HCT116 (cell line): ENCODE results near the gene PRMT9.

ENCODE experiments used
- EZH2 ChIP-seq: fragments of 200-600 bp; sonication (generic); IDR thresholded peaks from 2 replicates; pipeline ENCODE4 v1.6.1; 2017; ENCODE audit warnings: antibody characterized with exemption, mixed run types
- EZH2phosphoT487 ChIP-seq: fragments of 200-600 bp; IDR thresholded peaks from 2 replicates; pipeline ENCODE4 v1.6.1; 2018; ENCODE audit warnings: antibody characterized with exemption, borderline replicate concordance
- POLR2A ChIP-seq: IDR thresholded peaks from 2 replicates; pipeline ENCODE4 v1.7.0; 2011; ENCODE audit warnings: borderline replicate concordance; ENCODE audit not compliant: insufficient read depth, insufficient read length; ENCODE audit errors: extremely low read depth
- POLR2AphosphoS5 ChIP-seq: IDR thresholded peaks from 2 replicates; pipeline ENCODE4 v1.6.1; 2011; ENCODE audit warnings: mild to moderate bottlenecking, low read depth, low read length, moderate library complexity
- SIN3A ChIP-seq: IDR thresholded peaks from 2 replicates; pipeline ENCODE4 v1.6.1; 2012; ENCODE audit warnings: low read depth
- SP1 ChIP-seq: IDR thresholded peaks from 2 replicates; pipeline ENCODE4 v1.6.1; 2012; ENCODE audit warnings: low read depth
- YY1 ChIP-seq: IDR thresholded peaks from 2 replicates; pipeline ENCODE4 v1.6.1; 2011; ENCODE audit warnings: low read length, low read depth, moderate library complexity, mild to moderate bottlenecking; ENCODE audit not compliant: insufficient replicate concordance; ENCODE audit errors: extremely low read depth
- TF ChIP-seq, protein P1 (sequence below), 3 experiments: fragments of 200-600 bp in 1 of 3; sonication (generic) in 1 of 3; IDR thresholded peaks in 2 of 3; conservative IDR thresholded peaks in 1 of 3; 2 replicates each; pipeline ENCODE4 v1.5.1; 2012 to 2017; ENCODE audit warnings: low read depth in 2 of 3, low read length in 2 of 3, antibody characterized with exemption in 1 of 3, borderline replicate concordance in 1 of 3, control low read depth in 1 of 3, mild to moderate bottlenecking in 1 of 3, mixed read lengths in 1 of 3, mixed run types in 1 of 3, moderate library complexity in 1 of 3; ENCODE audit not compliant: insufficient read depth in 1 of 3
- TF ChIP-seq, protein P2 (sequence below): IDR thresholded peaks from 2 replicates; pipeline ENCODE4 v1.6.1; 2012; ENCODE audit warnings: low read depth
- TF ChIP-seq, protein P3 (sequence below): IDR thresholded peaks from 2 replicates; pipeline ENCODE4 v1.6.1; 2012

DNA sequence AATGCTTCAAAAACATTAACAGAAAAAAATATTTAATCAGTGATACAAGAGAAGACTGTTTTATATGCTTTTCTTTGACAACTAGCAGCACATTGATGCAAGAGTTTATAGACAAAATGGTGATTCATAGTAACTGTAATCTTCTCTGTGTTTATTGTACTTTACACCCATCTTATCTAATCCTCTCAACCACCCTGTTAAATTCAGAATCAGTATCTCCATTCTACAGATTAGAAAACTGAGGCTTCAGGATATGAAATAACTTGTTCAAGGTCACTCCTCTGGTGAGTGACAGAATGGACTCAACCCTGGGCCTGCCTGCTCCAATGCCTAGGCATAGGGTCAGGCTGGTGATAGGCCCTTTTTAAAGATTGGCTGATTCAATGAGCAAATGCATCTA is 92.9 kb downstream of the PRMT9 start:
- no peak for TF ChIP-seq POLR2A
- no peak for TF ChIP-seq YY1
- TF ChIP-seq, protein P1, sequence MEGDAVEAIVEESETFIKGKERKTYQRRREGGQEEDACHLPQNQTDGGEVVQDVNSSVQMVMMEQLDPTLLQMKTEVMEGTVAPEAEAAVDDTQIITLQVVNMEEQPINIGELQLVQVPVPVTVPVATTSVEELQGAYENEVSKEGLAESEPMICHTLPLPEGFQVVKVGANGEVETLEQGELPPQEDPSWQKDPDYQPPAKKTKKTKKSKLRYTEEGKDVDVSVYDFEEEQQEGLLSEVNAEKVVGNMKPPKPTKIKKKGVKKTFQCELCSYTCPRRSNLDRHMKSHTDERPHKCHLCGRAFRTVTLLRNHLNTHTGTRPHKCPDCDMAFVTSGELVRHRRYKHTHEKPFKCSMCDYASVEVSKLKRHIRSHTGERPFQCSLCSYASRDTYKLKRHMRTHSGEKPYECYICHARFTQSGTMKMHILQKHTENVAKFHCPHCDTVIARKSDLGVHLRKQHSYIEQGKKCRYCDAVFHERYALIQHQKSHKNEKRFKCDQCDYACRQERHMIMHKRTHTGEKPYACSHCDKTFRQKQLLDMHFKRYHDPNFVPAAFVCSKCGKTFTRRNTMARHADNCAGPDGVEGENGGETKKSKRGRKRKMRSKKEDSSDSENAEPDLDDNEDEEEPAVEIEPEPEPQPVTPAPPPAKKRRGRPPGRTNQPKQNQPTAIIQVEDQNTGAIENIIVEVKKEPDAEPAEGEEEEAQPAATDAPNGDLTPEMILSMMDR (IDR thresholded peaks at IDR 0.05 in 2 of 3, conservative IDR thresholded peaks at IDR 0.05 in 1 of 3; ENCODE audit: borderline replicate concordance in 1 of 3, insufficient read depth in 1 of 3, low read depth in 2 of 3, low read length in 2 of 3): no peak
- TF ChIP-seq EZH2: no peak
- TF ChIP-seq, protein P2, sequence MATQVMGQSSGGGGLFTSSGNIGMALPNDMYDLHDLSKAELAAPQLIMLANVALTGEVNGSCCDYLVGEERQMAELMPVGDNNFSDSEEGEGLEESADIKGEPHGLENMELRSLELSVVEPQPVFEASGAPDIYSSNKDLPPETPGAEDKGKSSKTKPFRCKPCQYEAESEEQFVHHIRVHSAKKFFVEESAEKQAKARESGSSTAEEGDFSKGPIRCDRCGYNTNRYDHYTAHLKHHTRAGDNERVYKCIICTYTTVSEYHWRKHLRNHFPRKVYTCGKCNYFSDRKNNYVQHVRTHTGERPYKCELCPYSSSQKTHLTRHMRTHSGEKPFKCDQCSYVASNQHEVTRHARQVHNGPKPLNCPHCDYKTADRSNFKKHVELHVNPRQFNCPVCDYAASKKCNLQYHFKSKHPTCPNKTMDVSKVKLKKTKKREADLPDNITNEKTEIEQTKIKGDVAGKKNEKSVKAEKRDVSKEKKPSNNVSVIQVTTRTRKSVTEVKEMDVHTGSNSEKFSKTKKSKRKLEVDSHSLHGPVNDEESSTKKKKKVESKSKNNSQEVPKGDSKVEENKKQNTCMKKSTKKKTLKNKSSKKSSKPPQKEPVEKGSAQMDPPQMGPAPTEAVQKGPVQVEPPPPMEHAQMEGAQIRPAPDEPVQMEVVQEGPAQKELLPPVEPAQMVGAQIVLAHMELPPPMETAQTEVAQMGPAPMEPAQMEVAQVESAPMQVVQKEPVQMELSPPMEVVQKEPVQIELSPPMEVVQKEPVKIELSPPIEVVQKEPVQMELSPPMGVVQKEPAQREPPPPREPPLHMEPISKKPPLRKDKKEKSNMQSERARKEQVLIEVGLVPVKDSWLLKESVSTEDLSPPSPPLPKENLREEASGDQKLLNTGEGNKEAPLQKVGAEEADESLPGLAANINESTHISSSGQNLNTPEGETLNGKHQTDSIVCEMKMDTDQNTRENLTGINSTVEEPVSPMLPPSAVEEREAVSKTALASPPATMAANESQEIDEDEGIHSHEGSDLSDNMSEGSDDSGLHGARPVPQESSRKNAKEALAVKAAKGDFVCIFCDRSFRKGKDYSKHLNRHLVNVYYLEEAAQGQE: no peak
- TF ChIP-seq EZH2phosphoT487: no peak
- no peak for TF ChIP-seq POLR2AphosphoS5
- no peak for TF ChIP-seq SP1
- no peak for TF ChIP-seq SIN3A
- TF ChIP-seq, protein P3, sequence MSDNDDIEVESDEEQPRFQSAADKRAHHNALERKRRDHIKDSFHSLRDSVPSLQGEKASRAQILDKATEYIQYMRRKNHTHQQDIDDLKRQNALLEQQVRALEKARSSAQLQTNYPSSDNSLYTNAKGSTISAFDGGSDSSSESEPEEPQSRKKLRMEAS: no peak
